Measurements from ENCODE around the gene BCAS4.

The BCAS4 gene

GRCh38 chr20:50821257-50821921 lies 26.5 kb downstream of the BCAS4 start:
- in situ Hi-C loops (cut with MboI; ENCODE audit: low sequenced_read_pairs): no loop called here

GRCh38 chr20:50821994-50822393 lies 27.1 kb downstream of the BCAS4 start:
- in situ Hi-C loops (cut with MboI; ENCODE audit: low sequenced_read_pairs): no loop called here

GRCh38 chr20:50823319-50823718 lies 28.5 kb downstream of the BCAS4 start:
- in situ Hi-C loops (cut with MboI; ENCODE audit: low sequenced_read_pairs): no loop called here

GRCh38 chr20:50824137-50824536 lies 29.3 kb downstream of the BCAS4 start:
- in situ Hi-C loops (cut with MboI; ENCODE audit: low sequenced_read_pairs): no loop called here

GRCh38 chr20:50826121-50826520 lies 31.3 kb downstream of the BCAS4 start:
- in situ Hi-C loops (cut with MboI; ENCODE audit: low sequenced_read_pairs): no loop called here

- in situ Hi-C loops (cut with MboI; ENCODE audit: low sequenced_read_pairs): no loop called here
These were observed 33.7 kb downstream of the BCAS4 start for GRCh38 chr20:50828363-50829136.

GRCh38 chr20:50831622-50832021 lies 36.8 kb downstream of the BCAS4 start:
- in situ Hi-C loops (cut with MboI; ENCODE audit: low sequenced_read_pairs): no loop called here

GRCh38 chr20:50834599-50835005 lies 39.7 kb downstream of the BCAS4 start:
- in situ Hi-C loops (cut with MboI; ENCODE audit: low sequenced_read_pairs): no loop called here

- in situ Hi-C loops (cut with MboI; ENCODE audit: low sequenced_read_pairs): no loop called here
These were observed 42.9 kb downstream of the BCAS4 start for GRCh38 chr20:50837532-50838321.

GRCh38 chr20:50838322-50838625 lies 43.4 kb downstream of the BCAS4 start:
- in situ Hi-C loops (cut with MboI; ENCODE audit: low sequenced_read_pairs): no loop called here

- in situ Hi-C loops (cut with MboI; ENCODE audit: low sequenced_read_pairs): no loop called here
These were observed 44.0 kb downstream of the BCAS4 start for GRCh38 chr20:50838707-50839385.

- in situ Hi-C loops (cut with MboI; ENCODE audit: low sequenced_read_pairs): no loop called here
These were observed 48.0 kb downstream of the BCAS4 start for GRCh38 chr20:50842821-50843220.

GRCh38 chr20:50843331-50844276 lies 48.7 kb downstream of the BCAS4 start:
- in situ Hi-C loops (cut with MboI; ENCODE audit: low sequenced_read_pairs): no loop called here

- in situ Hi-C loops (cut with MboI; ENCODE audit: low sequenced_read_pairs): no loop called here
These were observed 49.7 kb downstream of the BCAS4 start for GRCh38 chr20:50844430-50845100.

GRCh38 chr20:50845566-50846215 lies 50.8 kb downstream of the BCAS4 start:
- in situ Hi-C loops (cut with MboI; ENCODE audit: low sequenced_read_pairs): no loop called here

- in situ Hi-C loops (cut with MboI; ENCODE audit: low sequenced_read_pairs): no loop called here
These were observed 53.5 kb downstream of the BCAS4 start for GRCh38 chr20:50848341-50848808.

- in situ Hi-C loops (cut with MboI; ENCODE audit: low sequenced_read_pairs): no loop called here
These were observed 54.2 kb downstream of the BCAS4 start for GRCh38 chr20:50848846-50849673.

GRCh38 chr20:50850721-50851286 lies 55.9 kb downstream of the BCAS4 start:
- in situ Hi-C loops (cut with MboI; ENCODE audit: low sequenced_read_pairs): no loop called here
